NK-92 (cell line): Measurements from ENCODE around the gene TRIP10.
"Not testable (repeated sequence)": the region's sequence is repeated elsewhere in the genome, so short reads cannot be mapped to it uniquely, and the experiment has no call there.

Experiments
- DNase-seq: peaks from one replicate; lab custom pipeline; 2025; ENCODE audit not compliant: unreplicated experiment; lab: John Stamatoyannopoulos, UW

TRIP10 gene

DNA sequence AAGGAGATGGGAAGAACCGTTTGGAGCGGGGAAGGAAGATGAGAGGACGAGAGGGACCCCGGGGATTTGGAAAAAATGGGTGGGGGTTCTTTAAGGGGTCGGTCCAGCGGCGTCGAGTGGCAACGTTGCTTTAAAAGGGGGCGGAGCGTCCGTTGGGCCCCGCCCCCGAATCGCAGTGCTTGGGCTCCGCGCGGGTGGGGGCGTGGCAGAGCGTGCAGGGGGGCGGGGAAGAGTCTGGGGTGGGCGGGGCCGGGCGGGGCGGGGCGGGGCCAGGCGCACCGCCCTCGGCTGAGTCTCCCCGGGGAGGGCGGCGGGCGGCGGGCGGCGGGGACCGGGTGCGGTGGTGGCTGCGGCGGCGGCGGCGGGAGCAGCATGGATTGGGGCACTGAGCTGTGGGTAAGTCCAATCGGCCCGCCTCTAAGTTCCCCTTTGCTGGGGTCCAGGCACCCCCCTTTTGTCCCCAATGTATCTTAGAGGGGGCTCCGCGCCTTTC lies at the start of gene TRIP10:
TSS of gene TRIP10 (plus strand) at position 291 of the 493 bp plus-strand sequence. CDS start at position 373, 82 bp downstream.
- DNase-seq = no peak

GRCh38 chr19:6690160-6690885 lies 49.2 kb upstream of the TRIP10 start:
- no peak for DNase-seq

DNA sequence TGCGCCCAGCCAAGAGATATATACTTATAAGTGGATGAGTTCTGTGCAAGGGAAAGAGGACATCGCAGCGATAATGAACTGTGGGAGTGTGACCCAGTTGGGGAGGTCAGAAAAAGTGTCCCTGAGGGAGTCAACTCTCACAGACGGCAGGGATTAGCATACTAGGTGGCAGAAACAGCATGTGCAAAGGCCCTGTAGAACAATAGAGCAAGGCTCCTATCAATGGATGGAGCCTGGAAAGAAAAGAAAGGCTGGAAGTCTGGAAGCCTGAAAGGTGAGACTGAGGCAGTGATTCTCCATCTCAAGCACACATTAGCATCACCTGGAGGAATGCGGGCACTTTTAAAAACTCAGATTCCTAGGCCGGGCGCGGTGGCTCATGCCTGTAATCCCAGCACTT lies 48.1 kb upstream of the TRIP10 start:
- DNase-seq = no peak

DNA sequence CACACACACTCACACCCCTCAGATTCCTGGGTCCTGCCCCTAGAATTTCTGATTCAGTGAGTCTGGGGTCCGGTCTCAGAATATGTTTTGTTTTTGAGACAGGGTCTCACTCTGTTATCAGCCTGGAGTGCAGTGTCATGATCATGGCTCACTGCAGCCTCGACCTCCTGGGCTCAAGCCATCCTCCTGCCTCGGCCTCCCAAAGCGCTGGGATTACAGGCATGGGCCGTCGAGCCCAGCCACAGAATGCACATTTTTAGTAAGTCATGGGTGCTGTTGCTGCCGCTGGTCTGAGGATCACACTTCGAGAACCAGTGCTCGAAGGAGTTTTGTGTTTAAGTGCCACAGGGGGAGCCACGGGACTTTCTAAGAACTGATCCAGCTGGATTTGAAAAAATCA lies 47.5 kb upstream of the TRIP10 start:
- DNase-seq = no peak

- DNase-seq = no peak
Observed at GRCh38 chr19:6693056-6693471, 46.4 kb upstream of the TRIP10 start.

GRCh38 chr19:6693681-6694080 lies 45.8 kb upstream of the TRIP10 start:
- DNase-seq = no peak

GRCh38 chr19:6694147-6694815 lies 45.2 kb upstream of the TRIP10 start:
- no peak for DNase-seq

- no peak for DNase-seq
Observed at GRCh38 chr19:6696239-6696820, 43.1 kb upstream of the TRIP10 start.

DNA sequence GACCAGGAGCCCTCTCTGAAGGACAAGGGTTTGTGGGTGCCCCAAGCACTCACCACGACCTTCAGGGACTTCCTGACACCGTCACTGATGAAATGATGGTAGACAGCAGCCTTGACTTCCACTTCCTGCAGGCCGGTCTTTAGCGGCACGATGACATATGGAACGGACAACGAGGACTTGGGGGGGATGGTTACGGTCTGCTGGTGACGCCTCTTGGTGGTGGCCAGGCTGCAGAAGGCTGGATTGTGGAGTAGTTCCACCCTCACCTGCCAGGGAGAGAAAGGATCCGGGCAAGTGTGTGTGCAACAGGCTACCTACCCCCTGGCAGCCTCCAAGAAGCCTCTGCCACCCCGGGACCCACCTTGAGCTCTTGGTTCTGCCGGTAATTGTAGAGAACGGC lies 42.2 kb upstream of the TRIP10 start:
- no peak for DNase-seq

GRCh38 chr19:6699935-6700334 lies 39.5 kb upstream of the TRIP10 start:
- no peak for DNase-seq

- no peak for DNase-seq
Observed at GRCh38 chr19:6700586-6701316, 38.7 kb upstream of the TRIP10 start.

GRCh38 chr19:6705931-6706632 lies 33.4 kb upstream of the TRIP10 start:
- DNase-seq = no peak

- no peak for DNase-seq
Observed at GRCh38 chr19:6706633-6706958, 32.9 kb upstream of the TRIP10 start.

DNA sequence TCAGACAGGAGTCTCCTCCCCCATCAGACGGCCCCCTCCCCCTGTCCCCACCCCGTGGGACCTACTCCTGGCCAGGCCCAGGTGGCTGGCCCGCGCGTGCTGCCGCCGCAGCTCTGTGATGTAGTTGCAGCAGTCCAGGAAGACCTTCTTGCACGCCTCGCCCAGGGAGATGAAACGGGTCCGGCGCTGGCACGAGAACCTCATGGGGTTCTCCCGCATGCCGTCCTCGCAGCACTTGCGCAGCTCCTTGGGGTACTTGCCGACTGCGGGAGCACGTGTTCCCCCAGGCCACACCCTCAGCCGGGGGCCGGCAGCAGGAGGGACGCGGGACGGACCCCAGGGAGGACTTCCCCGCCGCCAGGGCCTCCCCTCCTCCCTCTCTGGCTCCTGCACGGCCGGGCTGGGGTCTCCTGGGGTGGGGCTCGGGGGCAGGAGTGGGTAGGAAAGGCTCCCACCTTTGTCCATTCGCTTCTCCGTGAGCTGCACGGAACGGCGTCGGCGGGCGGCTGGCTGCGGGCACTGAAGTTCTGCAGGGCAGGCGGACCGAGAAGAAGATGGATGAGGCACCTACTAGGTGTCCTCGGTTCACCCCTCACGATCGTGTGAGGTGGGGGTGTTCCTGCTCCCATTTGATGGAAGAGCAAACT lies 32.3 kb upstream of the TRIP10 start:
- DNase-seq = no peak

DNA sequence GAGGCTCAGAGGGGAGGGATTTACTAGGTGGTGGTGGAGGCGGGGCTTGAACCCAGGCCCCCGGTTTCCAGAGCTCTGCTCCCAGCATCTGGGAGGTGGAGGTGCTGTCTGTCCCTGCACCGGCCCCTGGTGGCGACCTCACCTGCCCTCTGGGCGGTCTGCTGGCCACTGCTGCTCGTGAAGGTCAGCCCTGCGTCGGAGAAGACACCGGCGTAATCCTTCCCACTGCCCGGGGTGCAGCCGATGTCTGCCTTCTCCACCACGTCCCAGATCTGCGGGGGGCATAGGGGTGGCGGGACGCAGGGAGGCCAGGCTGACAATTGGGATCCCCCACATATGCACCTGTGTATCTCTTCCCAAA lies 31.8 kb upstream of the TRIP10 start:
- no peak for DNase-seq

DNA sequence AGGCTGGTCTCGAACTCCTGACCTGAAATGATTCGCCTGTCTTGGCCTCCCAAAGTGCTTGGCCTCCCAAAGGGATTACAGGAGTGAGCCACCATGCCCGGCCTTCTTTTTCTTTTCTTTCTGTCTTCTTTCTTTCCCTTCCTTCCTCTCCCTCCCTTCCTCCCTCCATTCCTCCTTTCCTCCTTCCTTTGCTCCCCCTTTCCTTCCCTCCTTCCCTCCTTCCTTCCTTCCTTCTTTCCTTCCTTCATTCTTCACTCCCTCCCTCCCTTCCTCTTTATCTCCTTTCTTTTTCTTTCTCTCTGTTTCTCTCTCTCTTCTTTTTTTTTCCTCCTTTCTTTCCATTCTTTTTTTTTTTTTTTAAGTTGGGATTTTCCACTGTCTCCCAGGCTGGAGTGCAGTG lies 31.1 kb upstream of the TRIP10 start:
- no peak for DNase-seq

DNA sequence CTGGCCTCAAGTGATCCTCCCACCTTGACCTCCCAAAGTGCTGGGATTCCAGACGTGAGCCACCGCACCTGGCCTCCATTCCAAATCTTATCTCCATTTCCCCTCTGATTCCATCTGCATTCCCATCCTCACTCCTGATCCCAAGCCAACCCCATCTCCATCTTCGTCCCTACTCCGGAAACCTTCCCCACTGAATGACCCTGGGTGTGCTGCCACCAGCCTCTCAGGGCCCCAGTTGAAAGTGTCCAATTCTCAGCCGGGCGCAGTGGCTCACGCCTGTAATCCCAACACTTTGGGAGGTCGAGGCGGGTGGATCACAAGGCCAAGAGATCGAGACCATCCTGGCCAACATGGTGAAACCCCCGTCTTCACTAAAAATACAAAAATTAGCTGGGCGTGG lies 30.6 kb upstream of the TRIP10 start:
- DNase-seq = not testable (repeated sequence)

GRCh38 chr19:6709549-6709948 lies 29.9 kb upstream of the TRIP10 start:
- no peak for DNase-seq

- DNase-seq = no peak
Observed at GRCh38 chr19:6710273-6711077, 29.0 kb upstream of the TRIP10 start.

DNA sequence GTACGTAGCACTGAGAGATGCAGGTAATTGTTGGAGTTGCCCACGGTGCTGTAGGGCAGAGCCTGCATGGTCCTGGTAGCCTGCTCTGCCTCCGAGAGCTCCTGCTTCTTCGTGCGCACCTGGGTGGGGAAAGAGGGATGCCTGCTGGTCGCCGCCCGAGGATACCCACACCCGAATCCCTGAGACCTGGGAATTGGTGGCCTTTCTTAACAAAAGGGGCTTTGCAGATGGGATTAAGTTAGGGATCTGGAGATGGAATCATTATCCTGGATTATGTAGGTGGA lies 28.5 kb upstream of the TRIP10 start:
- no peak for DNase-seq
